ENCODE results near the gene LRRC1. TPM values are rescaled to one million over a fixed set of nuclear protein-coding genes. Genes with fewer than 3 reads are reported as not detected.

Gene LRRC1
- total RNA-seq, 4 donors from 2014 or later, result 41.7 to 52.4 (median 48.4) TPM

GRCh38 chr6:53845280-53846195, 50.7 kb downstream of the LRRC1 start:
- intact Hi-C loops (cut with DNase I), result no loop called here
- 85 to 91% methylated on average over 9 of the region's 9 CpGs for WGBS, 2 donors

DNA sequence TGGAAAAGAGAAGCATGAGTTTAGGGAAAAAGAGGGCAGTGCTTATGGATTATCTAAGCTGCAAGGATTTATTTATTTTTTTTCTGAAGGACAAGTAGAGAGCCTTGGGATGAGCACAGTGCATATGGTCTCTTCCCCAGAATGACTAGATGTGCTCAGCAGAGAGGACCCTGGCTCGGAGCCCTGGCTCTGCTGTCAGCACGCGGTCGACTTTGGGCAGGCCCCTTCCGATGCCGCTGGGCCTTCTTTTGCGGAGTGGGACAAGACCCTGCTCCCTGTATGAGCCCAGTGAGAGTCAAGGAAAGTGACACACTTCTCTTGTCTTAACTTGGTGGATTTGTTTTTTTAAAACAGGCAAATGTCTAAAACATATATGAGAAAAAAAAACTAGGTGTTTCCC, 51.4 kb downstream of the LRRC1 start:
- no peak for TF ChIP-seq CTCF (IDR thresholded peaks at IDR 0.05)
- no peak for TF ChIP-seq POLR2A (IDR thresholded peaks at IDR 0.05)
- no peaks in the 10 kb centered on the region for H3K27me3 ChIP-seq
- no peaks in the 10 kb centered on the region for H3K9me3 ChIP-seq
- no peak for DNase-seq
- 81 to 99% methylated on average over 7 of the region's 7 CpGs for WGBS, 2 donors
- no peak overlapping the region for H3K4me3 ChIP-seq (replicated peaks in 1 of 3)
- peaks cover 0 to 4% of the 10 kb centered on the region in 2 donors for H3K4me1 ChIP-seq
- no peak overlapping the region for H3K27ac ChIP-seq
- H3K36me3 ChIP-seq, result no peaks in the 10 kb centered on the region
- intact Hi-C loops (cut with DNase I), result no loop called here

More at GRCh38 chr6:53845280-53846195, 50.7 kb downstream of the LRRC1 start:
- H3K4me1 ChIP-seq, result peaks cover 0 to 4% of the 10 kb centered on the region in 2 donors
- H3K27ac ChIP-seq, result no peak overlapping the region
- no peaks in the 10 kb centered on the region for H3K27me3 ChIP-seq
- no peaks in the 10 kb centered on the region for H3K36me3 ChIP-seq
- no peak for DNase-seq
- H3K4me3 ChIP-seq (replicated peaks in 1 of 3), result no peak overlapping the region
- H3K9me3 ChIP-seq, result no peaks in the 10 kb centered on the region
- TF ChIP-seq CTCF (IDR thresholded peaks at IDR 0.05) (no peak), POLR2A (IDR thresholded peaks at IDR 0.05) (no peak)

- Histone ChIP-seq H3K4me1 (peaks cover 0 to 4% of the 10 kb centered on the region in 2 donors), H3K27me3 (no peaks in the 10 kb centered on the region), H3K27ac (no peak overlapping the region), H3K9me3 (no peaks in the 10 kb centered on the region), H3K4me3 (replicated peaks in 1 of 3) (no peak overlapping the region), H3K36me3 (no peaks in the 10 kb centered on the region)
- WGBS, 2 donors, result 81 to 96% methylated on average over 4 of the region's 4 CpGs
- intact Hi-C loops (cut with DNase I), result no loop called here
- no peak for DNase-seq
- no peak for TF ChIP-seq POLR2A (IDR thresholded peaks at IDR 0.05)
- no peak for TF ChIP-seq CTCF (IDR thresholded peaks at IDR 0.05)
These were observed 53.0 kb downstream of the LRRC1 start for GRCh38 chr6:53847796-53848314.

- no peaks in the 10 kb centered on the region for H3K9me3 ChIP-seq
- H3K36me3 ChIP-seq, result no peaks in the 10 kb centered on the region
- intact Hi-C loops (cut with DNase I), result no loop called here
- 94 to 100% methylated on average over 2 of the region's 2 CpGs for WGBS, 2 donors
- peaks cover 0 to 13% of the 10 kb centered on the region in 2 donors for H3K4me1 ChIP-seq
- no peaks in the 10 kb centered on the region for H3K27me3 ChIP-seq
- TF ChIP-seq CTCF (IDR thresholded peaks at IDR 0.05) (no peak), POLR2A (IDR thresholded peaks at IDR 0.05) (no peak)
- no peak overlapping the region for H3K4me3 ChIP-seq (replicated peaks in 1 of 3)
- no peak overlapping the region for H3K27ac ChIP-seq
- no peak for DNase-seq
These were observed 55.7 kb downstream of the LRRC1 start for GRCh38 chr6:53850527-53850926.

DNA sequence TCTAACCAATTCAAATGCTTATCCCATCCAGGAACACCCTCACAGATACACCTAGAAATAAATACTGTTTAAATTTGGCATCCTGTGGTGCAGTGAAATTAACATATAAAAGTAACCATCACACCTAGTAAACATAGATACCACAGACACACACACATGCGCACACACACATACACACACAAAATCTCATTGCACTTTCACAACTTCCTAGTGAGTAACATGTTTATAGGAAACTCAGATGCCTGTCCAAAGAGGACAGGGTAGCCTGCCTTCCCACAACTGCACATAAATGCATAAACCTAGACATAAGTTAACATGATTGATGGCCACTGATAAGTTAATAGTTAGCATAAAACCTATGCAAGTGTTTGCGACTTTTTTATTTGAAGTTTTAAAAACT, 56.8 kb downstream of the LRRC1 start:
- TF ChIP-seq POLR2A (IDR thresholded peaks at IDR 0.05) (no peak), CTCF (IDR thresholded peaks at IDR 0.05) (no peak)
- DNase-seq, result no peak
- Histone ChIP-seq H3K4me3 (replicated peaks in 1 of 3) (no peak overlapping the region), H3K27me3 (no peaks in the 10 kb centered on the region), H3K4me1 (peaks cover 0 to 18% of the 10 kb centered on the region in 2 donors), H3K27ac (no peak overlapping the region), H3K36me3 (no peaks in the 10 kb centered on the region), H3K9me3 (no peaks in the 10 kb centered on the region)
- intact Hi-C loops (cut with DNase I), result no loop called here
- 95 to 96% methylated on average over 2 of the region's 2 CpGs for WGBS, 2 donors

Data from thyroid gland (tissue), 4 donors.